Measurements from ENCODE around the gene DLST.
"Not testable (repeated sequence)": the region's sequence is repeated elsewhere in the genome, so short reads cannot be mapped to it uniquely, and the experiment has no call there.

Gene DLST

DNA sequence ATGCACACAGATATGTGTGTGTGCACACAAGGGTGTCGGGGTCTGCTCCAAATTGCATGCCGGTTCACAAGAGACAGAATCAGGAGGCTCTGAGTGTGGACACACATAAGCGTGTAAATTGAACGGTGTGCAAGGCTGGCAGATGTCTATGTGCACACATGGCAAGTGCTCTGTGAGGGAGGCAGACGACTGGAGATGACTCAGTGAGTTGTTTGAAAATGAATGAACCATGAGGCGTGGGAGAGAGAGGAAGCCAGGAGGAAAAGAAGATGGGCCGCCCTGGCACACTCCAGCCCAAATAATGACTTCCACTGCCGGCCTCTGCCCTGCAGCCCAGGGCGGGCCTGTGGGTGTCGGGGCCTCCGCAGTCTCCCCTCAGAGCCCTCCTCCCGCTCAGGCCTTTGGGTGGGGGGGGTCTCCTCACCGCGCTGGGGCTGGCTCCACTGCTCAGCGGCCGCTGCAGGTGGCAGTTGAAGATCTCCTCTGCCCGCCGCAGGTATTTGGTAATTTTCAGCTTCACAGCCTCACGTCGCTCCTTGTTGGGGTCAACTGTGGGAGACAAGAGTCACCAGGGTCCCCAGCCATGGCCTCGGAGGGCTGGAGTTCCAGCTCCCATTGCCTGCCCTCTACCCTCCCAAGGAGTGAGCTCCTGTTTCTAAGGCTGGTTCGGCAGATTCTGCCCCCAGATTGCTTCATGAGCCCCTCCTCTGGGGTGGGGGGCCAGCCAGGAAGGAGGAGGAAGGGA lies 37.9 kb downstream of the DLST start:
- no peak for DNase-seq

DNA sequence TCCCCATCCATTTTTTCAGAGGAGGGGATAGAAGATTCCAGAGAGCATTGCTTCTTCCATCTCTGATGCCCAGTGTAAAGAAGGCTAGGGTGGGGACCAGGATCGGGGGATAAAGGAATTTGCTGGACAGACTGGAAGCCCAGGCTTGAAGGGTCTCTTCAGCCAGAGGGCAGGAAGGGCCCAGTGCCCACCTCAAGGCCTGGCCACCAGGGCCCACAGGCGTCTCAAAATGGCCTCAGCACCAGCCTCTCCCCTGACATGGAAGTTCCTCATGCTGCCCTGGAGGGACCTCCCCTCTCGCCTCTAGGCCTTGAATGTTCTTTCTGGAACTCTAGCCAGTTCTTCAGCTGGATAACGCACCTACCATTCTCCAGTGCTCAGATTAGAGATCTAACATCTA lies 38.6 kb downstream of the DLST start:
- no peak for DNase-seq

DNA sequence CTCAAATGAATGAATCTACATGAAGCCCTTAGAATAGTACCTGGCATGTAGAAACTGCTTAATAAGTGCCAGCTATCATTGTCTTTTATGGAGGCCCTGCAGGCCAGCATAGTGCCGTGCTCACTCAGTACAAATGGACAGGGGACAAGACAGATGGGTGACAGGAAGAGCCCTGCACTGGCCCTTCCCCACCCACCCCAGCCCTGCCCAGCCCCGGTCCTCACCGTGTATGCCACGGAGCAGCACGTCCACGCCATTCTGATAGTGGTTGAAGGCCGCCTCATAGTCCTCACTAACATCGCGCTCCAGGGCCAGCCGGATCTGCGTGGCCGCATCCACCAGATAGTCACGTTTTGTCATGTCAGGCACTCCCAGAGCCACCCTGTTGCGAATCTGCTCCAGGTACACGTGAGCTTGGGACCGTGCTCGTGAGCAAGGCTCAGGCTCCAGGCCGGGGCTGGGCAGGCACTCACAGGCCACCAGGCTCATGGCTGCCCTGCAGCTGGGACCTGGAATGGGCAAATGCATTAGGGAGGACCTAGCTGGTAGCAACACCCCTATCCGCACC lies 39.4 kb downstream of the DLST start:
- DNase-seq, result no peak

DNA sequence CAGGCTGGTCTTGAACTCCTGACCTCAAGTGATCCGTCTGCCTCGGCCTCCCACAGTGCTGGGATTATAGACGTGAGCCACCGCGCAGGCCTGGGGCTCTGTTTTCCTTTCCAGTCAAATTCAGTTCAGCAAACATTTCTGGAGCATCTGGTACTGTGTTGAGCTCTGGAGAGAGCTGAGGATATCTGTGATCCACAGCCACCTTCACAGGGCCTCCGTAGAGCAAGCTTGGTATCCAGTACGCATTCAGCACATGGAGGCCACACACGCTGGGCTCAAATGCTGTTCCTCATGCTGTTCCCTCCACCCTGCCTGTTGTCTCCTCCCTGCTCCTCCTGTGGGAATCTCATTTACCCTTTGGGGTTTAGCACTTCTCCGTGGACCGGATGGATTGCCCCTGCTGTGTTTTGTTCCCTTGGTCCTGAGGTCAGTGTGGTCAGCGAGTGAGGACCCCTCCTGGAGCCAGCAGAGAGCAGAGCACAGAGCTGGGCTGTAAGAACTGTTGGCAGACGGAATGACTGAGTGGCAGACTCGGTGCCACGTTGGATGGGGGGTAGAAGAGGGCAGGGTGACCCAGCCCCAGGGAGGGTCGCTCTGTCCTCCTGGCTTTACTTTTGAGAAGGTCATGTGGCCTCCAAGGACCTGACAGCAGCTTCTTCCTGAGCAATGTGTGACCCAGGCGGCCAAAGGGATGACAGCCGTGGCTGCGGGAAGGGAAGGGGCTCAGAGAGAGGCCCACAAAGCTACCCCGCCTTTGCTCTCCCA lies 40.5 kb downstream of the DLST start:
- DNase-seq, result no peak

DNA sequence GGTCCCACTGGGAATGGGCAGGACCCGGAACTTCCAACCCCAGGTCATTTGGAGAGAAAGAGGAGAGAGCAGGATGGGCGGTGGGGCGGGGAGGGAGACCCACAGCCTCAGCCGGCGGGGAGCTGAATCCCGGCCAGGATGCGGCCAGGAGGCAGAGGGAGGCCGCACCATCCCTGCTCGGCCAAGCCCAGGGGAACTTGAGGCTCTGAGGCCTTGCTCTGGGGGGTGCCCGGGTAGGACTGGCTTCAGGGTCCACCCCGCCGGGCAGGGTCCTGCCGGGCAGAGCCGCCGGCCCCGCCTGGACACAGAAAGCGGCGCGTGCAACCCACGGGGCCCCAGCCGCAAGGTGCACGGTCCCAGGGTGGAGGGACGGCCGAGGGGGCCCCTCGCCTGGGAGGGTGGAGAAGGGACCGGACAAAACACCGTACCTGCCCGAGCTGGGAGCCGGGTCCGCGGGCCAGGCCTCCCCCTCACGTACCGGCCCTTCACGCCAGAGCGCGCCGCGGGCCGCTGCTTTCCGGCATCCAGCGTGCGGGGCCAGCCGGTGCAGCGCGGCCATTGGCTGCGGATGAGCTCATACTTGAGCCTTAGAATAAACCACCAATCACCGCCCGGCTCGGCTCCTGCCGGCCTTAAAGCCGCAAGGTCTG lies 41.2 kb downstream of the DLST start, which contains the start of gene RPS6KL1:
TSS of gene RPS6KL1 (minus strand) at position 509 of the 650 bp plus-strand sequence. CDS start 1,719 bp downstream, outside the sequence.
- peak; percentile 95 for DNase-seq

DNA sequence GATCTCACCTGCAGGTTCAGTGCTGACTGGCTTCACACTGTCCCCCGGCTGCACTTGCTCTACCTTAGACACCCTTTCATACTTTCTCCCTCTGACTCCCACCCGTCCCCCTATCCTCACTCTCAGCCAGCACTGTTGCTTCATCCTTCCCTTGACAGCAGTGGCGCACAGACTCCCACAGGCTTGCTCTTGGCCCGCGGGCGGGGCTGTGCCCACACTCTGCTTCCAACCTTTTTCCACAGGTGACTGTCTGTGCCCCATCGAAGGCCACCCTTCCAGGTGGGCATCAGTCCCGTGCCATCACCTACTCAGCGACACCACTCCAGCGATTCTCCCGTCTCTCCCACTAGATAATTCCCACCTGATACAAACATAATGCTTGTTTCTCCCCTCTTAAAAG lies 42.3 kb downstream of the DLST start:
- no peak for DNase-seq

DNA sequence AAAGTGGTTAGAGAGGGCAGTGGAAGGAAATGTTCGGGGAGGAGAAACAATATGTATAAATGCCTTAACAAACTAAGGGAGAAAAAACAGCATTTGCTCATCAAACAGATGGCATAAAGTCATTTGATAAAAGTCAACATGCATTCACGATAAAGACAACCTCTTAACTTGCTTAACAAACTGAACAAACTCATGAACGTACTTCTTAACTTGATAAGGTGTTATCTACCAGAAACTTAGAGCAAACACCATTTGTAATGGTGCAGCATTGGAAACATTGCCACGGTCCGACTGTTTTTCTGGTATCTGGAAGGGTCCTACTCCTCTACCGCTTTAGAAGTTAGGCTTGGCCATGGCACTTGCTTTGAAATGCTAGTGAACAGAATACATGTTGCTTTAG lies 45.5 kb downstream of the DLST start:
- no peak for DNase-seq

DNA sequence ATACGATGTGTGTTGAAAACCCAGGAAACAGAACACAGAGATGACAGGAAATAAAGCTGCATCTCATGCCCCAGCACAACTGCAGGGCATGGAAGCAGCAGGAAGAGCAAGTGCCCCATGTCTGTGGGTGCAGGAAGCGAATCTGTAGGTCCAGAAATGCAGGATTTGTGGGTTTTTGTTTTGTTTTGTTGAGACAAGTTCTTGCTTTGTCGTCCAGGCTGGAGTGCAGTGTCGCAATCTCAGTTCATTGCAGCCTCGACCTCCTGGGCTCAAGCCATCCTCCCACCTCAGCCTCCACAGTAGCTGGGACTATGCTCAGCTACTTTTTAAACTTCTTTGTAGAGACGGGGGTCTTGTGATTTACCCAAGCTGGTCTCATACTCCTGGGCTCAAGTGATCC lies 47.5 kb downstream of the DLST start:
- DNase-seq, result no peak

DNA sequence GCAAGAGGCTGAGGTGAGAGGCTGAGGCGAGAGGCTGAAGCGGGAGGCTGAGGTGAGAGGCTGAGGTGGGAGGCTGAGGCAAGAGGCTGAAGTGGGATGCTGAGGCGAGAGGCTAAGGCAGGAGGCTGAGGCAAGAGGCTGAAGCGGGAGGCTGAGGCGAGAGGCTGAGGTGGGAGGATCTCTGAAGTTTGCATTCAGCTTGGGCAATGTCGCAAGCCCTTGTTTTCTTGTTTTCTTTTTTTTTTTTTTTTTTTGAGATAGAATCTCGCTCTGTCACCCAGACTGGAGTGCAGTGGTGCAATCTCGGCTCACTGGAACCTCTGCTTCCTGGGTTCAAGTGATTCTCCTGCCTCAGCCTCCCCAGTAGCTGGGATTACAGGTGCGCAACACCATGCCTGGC lies 50.0 kb downstream of the DLST start:
- DNase-seq, result not testable (repeated sequence)

DNA sequence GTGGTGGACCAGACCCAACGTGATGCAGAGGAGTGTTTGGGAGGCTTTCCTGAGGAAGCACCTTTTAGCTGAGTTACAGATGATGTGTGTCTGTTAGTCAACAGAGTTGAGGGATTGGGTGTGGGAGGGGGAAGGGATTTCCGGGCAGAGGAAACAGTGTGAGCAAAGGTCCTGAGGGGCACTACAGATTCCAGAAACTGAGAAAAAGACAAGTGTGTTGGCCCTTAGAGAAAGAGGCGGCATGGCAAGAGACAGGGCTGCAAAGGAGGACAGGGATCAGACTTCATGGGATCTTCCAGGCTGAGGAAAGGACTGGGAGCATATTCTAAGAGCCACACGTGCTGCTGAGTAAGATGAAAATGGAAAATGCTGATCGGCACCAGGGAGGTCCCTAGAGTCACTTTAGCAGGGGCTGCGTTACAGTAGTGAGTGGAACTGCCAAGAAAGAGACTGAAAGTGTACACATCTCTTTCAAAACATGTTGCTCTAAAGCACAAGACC lies 50.7 kb downstream of the DLST start:
- DNase-seq, result no peak

DNA sequence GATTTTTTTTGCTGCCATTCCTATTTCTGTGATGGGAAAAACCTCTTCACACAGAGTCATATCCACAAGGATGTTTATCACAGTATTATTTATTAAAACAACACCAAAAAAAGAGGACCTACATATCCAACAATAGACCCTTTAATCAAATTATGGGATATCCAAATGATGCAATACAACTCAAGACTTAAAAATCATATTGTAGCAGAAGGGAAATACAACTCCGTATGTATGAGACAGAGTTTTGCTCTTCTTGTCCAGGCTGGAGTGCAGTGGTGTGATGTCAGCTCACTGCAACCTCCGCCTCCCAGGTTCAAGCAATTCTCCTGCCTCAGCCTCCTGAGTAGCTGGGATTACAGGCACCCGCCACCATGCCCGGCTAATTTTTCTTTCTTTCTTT lies 51.2 kb downstream of the DLST start:
- DNase-seq, result not testable (repeated sequence)

DNA sequence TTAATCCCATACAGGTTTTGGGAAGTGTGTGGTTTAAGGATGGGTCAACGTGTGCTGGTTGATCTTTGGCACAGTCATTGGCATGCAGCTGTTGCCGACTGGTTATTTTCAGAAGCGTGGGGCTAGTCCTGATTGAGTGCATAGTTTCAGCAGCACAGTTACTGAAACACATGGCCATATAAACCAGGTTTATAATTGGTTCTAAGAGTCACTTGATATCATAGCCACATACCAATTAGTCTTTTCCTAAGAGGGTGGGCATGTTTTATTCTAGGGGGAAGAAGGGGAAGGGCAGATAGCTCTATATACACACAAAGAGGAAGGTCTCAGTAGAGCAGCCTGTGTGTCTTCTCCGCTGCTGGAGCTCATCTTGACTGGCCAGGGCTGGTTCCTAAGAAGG lies 52.3 kb downstream of the DLST start:
- no peak for DNase-seq

DNA sequence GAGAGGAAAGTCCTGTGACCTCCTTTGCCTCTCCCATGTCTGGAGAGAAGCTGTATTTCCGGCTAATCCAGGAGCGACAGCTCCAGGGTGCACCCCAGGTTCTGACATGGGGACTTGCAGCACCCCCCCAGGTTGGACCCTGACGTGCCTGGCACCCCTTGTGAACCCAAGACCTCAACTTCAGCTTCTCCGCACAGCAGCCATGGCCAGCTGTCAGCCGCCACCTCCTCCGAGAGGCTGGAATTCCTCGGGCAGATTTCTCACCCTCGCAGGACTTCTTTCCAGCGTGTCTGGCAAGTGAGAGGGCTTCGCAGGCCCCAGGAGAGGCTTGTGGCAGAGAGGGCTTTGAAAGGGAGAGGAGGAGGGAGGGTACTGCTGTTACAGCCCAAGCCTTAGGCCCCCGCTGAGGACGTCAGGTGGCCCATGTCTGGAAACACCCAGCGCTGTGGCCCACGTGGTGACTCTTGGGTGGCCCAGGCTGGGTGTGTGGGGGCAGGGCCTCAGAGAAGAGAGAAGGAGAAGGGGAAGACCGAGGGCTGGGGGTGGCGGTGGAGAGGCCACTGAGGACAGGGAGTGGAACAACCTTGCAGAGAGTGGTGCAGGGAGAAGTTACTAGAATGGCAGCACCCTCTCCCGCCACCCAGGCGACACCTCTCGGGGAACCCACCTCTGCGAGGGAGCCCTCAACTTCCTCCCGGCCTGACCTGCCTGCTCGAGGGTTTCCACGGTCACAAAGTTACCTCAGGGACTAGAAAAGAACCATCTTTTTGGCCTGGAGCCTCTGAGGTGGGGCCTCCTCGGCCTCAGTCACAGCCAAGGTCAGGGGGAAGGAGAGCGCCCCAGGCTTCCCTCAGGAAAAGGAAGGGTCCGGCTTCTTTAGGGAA lies 53.0 kb downstream of the DLST start:
- no peak for DNase-seq

DNA sequence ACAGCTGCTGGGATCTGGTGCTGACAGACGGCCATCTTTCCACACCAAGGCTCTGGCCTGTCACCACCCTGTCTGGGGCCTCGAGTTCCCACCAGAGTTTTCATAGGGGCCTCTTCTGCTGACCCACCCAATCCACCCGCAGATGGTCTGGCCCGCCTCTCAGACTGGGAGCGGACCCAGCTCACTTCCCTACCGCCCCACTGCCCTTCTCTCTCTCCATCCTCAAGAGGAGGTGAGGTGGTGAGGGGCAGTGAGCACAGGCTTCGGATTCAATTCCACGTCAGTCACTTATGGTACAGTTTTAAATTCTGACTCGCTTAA lies 53.6 kb downstream of the DLST start:
- DNase-seq, result no peak

DNA sequence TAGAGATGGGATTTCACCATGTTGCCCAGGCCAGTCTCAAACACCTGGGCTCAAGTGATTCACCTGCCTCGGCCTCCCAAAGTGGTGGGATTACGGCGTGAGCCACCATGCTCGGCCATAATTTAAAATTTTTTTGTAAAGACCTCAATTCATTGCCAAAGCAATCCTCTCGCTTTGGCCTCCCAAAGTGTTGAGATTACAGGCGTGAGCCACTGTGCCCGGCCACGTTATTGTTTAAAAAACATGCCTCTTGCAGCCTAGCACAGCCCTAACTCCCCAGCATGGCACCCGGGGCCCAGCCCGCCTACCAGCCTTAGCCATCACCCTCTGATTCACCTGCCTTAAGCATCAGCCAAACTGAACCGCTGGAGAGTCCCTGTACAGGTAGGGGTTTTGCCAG lies 54.4 kb downstream of the DLST start:
- no peak for DNase-seq

DNA sequence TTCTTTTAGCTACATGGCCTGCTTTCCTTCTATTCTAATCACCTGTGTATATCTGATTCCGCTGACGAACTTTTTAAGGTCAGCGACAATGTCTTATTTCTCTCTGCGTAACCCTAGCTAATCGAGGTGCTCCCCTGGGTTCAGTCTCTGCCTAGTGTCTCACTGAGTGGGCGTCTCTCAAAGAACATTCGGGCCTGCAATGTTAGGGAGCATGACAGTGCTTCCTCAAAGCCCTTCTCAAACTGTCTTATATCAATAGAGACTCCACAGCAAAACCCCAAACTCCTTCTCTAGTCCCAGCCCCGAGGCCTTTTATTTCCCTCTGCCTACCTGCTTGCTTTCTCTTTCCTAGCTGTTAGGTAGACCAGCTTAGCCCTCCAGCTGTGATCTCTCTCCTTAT lies 55.0 kb downstream of the DLST start:
- no peak for DNase-seq

DNA sequence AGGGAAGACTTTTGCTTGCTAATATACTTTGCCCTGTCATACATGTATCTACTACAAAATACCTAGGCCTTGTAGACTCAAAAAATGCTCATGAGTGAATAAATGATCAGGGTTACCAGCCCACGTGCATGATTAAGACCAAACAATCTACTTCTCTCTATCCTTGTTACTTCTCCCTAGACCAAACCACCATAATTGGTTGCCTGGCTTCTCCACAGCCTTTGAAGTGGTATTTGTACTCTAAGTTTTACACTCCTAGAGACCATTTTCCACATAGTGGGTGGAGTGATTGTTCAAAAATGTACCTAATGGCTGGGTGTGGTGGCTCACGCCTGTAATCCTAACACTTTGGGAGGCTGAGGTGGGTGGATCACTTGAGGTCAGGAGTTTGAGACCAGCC lies 55.5 kb downstream of the DLST start:
- DNase-seq, result no peak

DNA sequence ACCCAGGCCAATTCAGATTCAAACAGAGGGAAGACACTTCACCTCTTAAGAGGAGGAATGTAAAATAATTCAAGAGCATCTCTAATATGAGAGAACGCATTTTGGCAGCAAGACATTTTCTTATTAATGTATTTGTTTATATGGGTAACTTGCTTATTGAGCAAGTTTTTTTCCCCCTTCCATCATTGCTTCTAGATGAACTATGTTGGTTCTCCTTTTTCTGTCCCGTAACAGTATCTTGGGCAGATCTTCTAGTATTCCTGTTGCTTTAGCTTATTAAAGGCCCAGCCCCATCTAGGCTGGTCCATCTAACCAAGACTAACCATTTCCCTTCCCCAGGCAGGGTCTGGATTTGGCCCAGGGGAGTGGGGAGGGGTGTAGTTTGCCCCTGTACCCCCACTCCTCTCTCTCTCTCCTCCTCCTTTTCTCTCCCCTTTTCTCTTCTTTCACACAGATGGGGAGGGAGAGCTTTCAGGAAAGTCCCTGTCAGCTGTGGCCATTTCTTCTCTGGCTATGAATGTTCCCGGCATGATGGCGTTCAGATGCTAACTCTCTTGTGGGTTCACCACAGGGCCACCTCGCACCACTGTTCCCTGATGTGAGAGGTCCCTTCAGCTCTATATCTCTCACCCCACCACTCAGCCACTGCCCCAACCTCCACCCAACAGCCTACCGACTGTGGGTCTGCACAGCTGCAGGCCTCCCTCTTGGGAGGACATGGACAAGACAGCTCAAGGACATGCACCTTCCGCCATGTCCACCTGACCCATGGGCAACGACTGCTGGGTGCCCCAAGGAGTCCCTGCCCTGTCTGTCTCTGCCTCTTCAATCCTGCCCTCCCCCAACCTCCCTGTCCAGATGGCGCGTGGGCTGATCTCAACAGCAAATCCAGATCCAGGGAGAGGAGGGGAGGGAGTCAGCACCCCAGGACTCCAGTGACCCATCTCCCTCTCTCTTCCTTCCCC lies 57.1 kb downstream of the DLST start:
- DNase-seq, result no peak

DNA sequence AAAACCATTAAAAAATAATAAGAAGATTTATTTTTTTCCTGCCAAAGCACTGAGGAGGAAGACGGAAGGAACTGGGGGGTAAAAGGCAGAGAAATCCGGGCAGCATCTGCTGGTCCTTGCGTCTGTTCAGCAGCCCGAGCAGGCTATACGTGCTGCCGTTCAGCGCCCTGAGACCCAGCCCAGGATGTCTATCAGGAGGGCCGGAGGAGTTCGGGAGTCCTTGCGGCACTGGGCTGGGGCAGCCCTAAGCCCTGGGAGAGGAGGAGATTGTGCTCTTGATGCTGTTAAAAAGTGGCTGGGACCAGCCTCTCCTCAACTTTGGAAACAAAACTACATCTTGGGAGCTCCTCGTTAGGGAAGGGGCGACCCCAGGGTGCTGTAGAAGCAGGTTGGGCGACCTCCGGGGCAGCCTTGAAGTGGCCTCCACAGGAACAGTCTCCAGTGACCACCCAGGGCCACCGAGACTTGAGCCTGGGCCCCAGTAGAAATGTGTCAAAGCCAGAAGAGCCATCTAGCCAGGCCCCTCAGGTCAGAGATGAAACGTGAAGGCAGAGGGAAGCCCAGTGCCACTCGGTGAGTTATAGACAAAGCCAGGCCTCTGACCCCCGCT lies 59.3 kb downstream of the DLST start:
- no peak for DNase-seq

DNA sequence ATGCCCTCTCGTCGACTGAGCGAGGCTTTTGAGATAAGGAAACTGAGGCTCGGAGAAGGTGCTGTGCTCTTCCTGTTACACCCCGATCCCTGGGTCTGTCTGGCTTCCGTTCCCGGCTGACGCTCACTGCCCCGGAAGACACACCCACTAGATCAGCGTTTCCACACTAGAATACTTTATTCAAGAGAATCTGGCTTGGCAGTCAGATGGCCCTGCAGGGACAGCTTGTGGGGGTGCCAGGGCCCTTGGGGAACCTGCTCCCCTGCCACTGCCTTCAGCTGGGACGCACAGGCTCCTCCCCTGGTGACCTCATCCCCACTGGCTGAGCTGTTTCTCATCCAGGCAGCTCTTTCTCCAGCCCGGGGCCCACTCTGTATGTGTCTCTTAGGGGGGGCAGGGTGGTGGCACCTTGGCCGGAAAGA lies 60.0 kb downstream of the DLST start:
- DNase-seq, result no peak

DNA sequence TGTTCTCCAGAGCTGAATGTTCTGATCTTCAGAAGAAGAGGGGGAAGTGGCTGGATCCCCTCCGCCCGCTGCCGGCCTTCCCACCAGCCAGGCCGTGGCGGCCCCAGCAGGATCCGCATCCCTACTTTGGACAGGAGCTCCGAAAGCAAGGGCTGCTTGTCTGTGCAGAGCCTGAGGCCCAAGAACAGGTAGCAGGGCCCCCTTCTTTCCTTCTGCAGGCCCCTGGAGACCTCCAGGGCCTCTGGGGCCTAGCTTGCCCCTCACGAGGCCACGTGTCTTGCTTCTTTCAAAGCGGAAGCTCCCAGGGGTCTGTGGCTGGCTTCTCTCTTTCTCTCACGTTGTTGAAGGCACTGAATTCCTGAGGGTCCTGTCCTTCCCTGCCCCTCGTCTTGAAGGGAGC lies 60.5 kb downstream of the DLST start:
- no peak for DNase-seq
